ENCODE data around the gene UBE2S.

The UBE2S gene

GRCh38 chr19:55384920-55385723, 22.5 kb downstream of the UBE2S start:
- in situ Hi-C loops (cut with MboI; ENCODE audit: low sequenced_read_pairs): no loop called here

- in situ Hi-C loops (cut with MboI; ENCODE audit: low sequenced_read_pairs): no loop called here
Observed at GRCh38 chr19:55384131-55384919, 23.3 kb downstream of the UBE2S start, which contains the start of gene TMEM238. TSS of gene TMEM238 (minus strand) at chr19:55384292. CDS start at chr19:55384259, 33 bp downstream.

GRCh38 chr19:55383279-55384130, 24.1 kb downstream of the UBE2S start:
- in situ Hi-C loops (cut with MboI; ENCODE audit: low sequenced_read_pairs): no loop called here

GRCh38 chr19:55382522-55383054, 25.0 kb downstream of the UBE2S start:
- in situ Hi-C loops (cut with MboI; ENCODE audit: low sequenced_read_pairs): no loop called here

GRCh38 chr19:55382013-55382412, 25.6 kb downstream of the UBE2S start:
- in situ Hi-C loops (cut with MboI; ENCODE audit: low sequenced_read_pairs): no loop called here

- in situ Hi-C loops (cut with MboI; ENCODE audit: low sequenced_read_pairs): no loop called here
Observed at GRCh38 chr19:55379174-55379573, 28.4 kb downstream of the UBE2S start.

- in situ Hi-C loops (cut with MboI; ENCODE audit: low sequenced_read_pairs): no loop called here
Observed at GRCh38 chr19:55377356-55378131, 30.0 kb downstream of the UBE2S start.

GRCh38 chr19:55376241-55376933, 31.2 kb downstream of the UBE2S start, which contains the start of gene TMEM190:
TSS of gene TMEM190 (plus strand) at chr19:55376826. CDS start at chr19:55376854, 28 bp downstream.
- in situ Hi-C loops (cut with MboI; ENCODE audit: low sequenced_read_pairs): no loop called here

- in situ Hi-C loops (cut with MboI; ENCODE audit: low sequenced_read_pairs): no loop called here
Observed at GRCh38 chr19:55373993-55374757, 33.4 kb downstream of the UBE2S start.

- in situ Hi-C loops (cut with MboI; ENCODE audit: low sequenced_read_pairs): no loop called here
Observed at GRCh38 chr19:55373306-55373992, 34.1 kb downstream of the UBE2S start.

- in situ Hi-C loops (cut with MboI; ENCODE audit: low sequenced_read_pairs): no loop called here
Observed at GRCh38 chr19:55372316-55373081, 35.1 kb downstream of the UBE2S start.

GRCh38 chr19:55370305-55370988, 37.1 kb downstream of the UBE2S start, which contains the start of gene IL11:
TSS of gene IL11 (minus strand) at chr19:55370463. CDS start at chr19:55370310, 153 bp downstream.
- in situ Hi-C loops (cut with MboI; ENCODE audit: low sequenced_read_pairs): no loop called here

GRCh38 chr19:55369653-55370304, 37.8 kb downstream of the UBE2S start:
- in situ Hi-C loops (cut with MboI; ENCODE audit: low sequenced_read_pairs): no loop called here

- in situ Hi-C loops (cut with MboI; ENCODE audit: low sequenced_read_pairs): no loop called here
Observed at GRCh38 chr19:55368701-55369563, 38.7 kb downstream of the UBE2S start.

GRCh38 chr19:55368106-55368505, 39.5 kb downstream of the UBE2S start:
- in situ Hi-C loops (cut with MboI; ENCODE audit: low sequenced_read_pairs): no loop called here
